ENCODE results near the gene ARHGDIA. TPM values are rescaled to one million over a fixed set of nuclear protein-coding genes. Genes with fewer than 3 reads are reported as not detected.

ARHGDIA gene
- total and polyA plus RNA-seq, 2 experiments from 2014 or later: 80.7 to 295 TPM

- no peaks in the 10 kb centered on the region for H3K9me3 ChIP-seq (ENCODE audit: low read depth)
- no peaks in the 10 kb centered on the region for H4K20me1 ChIP-seq (ENCODE audit: insufficient read depth, poor library complexity, severe bottlenecking)
- no peaks in the 10 kb centered on the region for H3K36me3 ChIP-seq (replicated peaks; ENCODE audit: insufficient read depth, low read depth)
- 27% methylated on average over 33 of the region's 69 CpGs for WGBS (ENCODE audit: low lambda C conversion rate, missing lambda C conversion rate)
- peaks cover 55% of the 10 kb centered on the region for H3K79me2 ChIP-seq
- no peak overlapping the region for H2AFZ ChIP-seq
- peak overlapping the region; percentile 87 for H3K4me3 ChIP-seq
- DNase-seq (ENCODE audit: low spot score): peak; percentile 50
- no peaks in the 10 kb centered on the region for H3K27me3 ChIP-seq
- peaks cover 6% of the 10 kb centered on the region for H3K4me1 ChIP-seq (ENCODE audit: insufficient read depth)
- TF ChIP-seq CTCF (IDR thresholded peaks at IDR 0.05; ENCODE audit: poor library complexity): no peak
- TF ChIP-seq EZH2 (IDR thresholded peaks at IDR 0.05; ENCODE audit: borderline replicate concordance): no peak
- TF ChIP-seq EZH2phosphoT487 (IDR thresholded peaks at IDR 0.05; ENCODE audit: low read depth, severe bottlenecking, unreplicated experiment): no peak
- H3K4me2 ChIP-seq: peak overlapping the region; percentile 92
- no peaks in the 10 kb centered on the region for H3K9me2 ChIP-seq (replicated peaks; ENCODE audit: insufficient read depth)
- H3K27ac ChIP-seq: peak overlapping the region; percentile 93
Measured at GRCh38 chr17:81890447-81891302, 19.5 kb upstream of the ARHGDIA start.

GRCh38 chr17:81889602-81890001 is 18.5 kb upstream of the ARHGDIA start:
- peaks cover 55% of the 10 kb centered on the region for H3K79me2 ChIP-seq
- peak; percentile 2 for DNase-seq (ENCODE audit: low spot score)

GRCh38 chr17:81888988-81889595 is 18.0 kb upstream of the ARHGDIA start:
- peak; percentile 4 for DNase-seq (ENCODE audit: low spot score)
- Histone ChIP-seq H3K27ac (no peak overlapping the region), H3K36me3 (replicated peaks; ENCODE audit: insufficient read depth, low read depth) (no peaks in the 10 kb centered on the region), H3K9me2 (replicated peaks; ENCODE audit: insufficient read depth) (no peaks in the 10 kb centered on the region), H3K4me2 (no peak overlapping the region), H4K20me1 (ENCODE audit: insufficient read depth, poor library complexity, severe bottlenecking) (no peaks in the 10 kb centered on the region), H2AFZ (no peak overlapping the region), H3K79me2 (peaks cover 55% of the 10 kb centered on the region), H3K4me3 (no peak overlapping the region), H3K4me1 (ENCODE audit: insufficient read depth) (peaks cover 6% of the 10 kb centered on the region), H3K9me3 (ENCODE audit: low read depth) (no peaks in the 10 kb centered on the region), H3K27me3 (no peaks in the 10 kb centered on the region)
- 95% methylated on average over 16 of the region's 16 CpGs for WGBS (ENCODE audit: low lambda C conversion rate, missing lambda C conversion rate)
- no peak for TF ChIP-seq EZH2phosphoT487 (IDR thresholded peaks at IDR 0.05; ENCODE audit: low read depth, severe bottlenecking, unreplicated experiment)
- TF ChIP-seq EZH2 (IDR thresholded peaks at IDR 0.05; ENCODE audit: borderline replicate concordance): no peak
- TF ChIP-seq CTCF (IDR thresholded peaks at IDR 0.05; ENCODE audit: poor library complexity): no peak

More at GRCh38 chr17:81889602-81890001, 18.5 kb upstream of the ARHGDIA start:
- Histone ChIP-seq H3K4me3 (no peak overlapping the region), H4K20me1 (ENCODE audit: insufficient read depth, poor library complexity, severe bottlenecking) (no peaks in the 10 kb centered on the region), H3K27me3 (no peaks in the 10 kb centered on the region), H3K4me1 (ENCODE audit: insufficient read depth) (peaks cover 6% of the 10 kb centered on the region), H3K9me2 (replicated peaks; ENCODE audit: insufficient read depth) (no peaks in the 10 kb centered on the region), H3K27ac (no peak overlapping the region), H3K36me3 (replicated peaks; ENCODE audit: insufficient read depth, low read depth) (no peaks in the 10 kb centered on the region), H2AFZ (no peak overlapping the region), H3K4me2 (peak overlapping the region; percentile 92), H3K9me3 (ENCODE audit: low read depth) (no peaks in the 10 kb centered on the region)
- TF ChIP-seq EZH2phosphoT487 (IDR thresholded peaks at IDR 0.05; ENCODE audit: low read depth, severe bottlenecking, unreplicated experiment) (no peak), CTCF (IDR thresholded peaks at IDR 0.05; ENCODE audit: poor library complexity) (no peak), EZH2 (IDR thresholded peaks at IDR 0.05; ENCODE audit: borderline replicate concordance) (no peak)
- 99% methylated on average over 9 of the region's 9 CpGs for whole genome bisulfite sequencing (ENCODE audit: low lambda C conversion rate, missing lambda C conversion rate)

All from hepatocyte (in vitro differentiated cells).